Neural cell (in vitro differentiated cells): ENCODE data around the gene TCEAL4. TPM values are rescaled to one million over a fixed set of nuclear protein-coding genes. Genes with fewer than 3 reads are reported as not detected.
A peak's percentile ranks its signal among the peaks of the same experiment; 100 is the strongest.

Experiments
- H2AFZ ChIP-seq: fragments of 200-600, 300-800 bp; sonication (generic), shearing (Covaris generic); 2 replicates; pipeline ENCODE4 v1.6.0; 2014; ENCODE audit warnings: low read depth, mild to moderate bottlenecking, antibody characterized with exemption, low read length, moderate library complexity
- H3F3A ChIP-seq: fragments of 200-600 bp; shearing (Covaris generic); 2 replicates; pipeline ENCODE4 v1.6.1; 2016; ENCODE audit warnings: mild to moderate bottlenecking, moderate library complexity, mixed read lengths, antibody characterized with exemption, low read length; ENCODE audit not compliant: insufficient read depth, poor library complexity, severe bottlenecking
- H3K27ac ChIP-seq: fragments of 200-600, 300-800 bp; sonication (generic), shearing (Covaris generic); 2 replicates; pipeline ENCODE4 v1.5.1; 2014; ENCODE audit warnings: mild to moderate bottlenecking, low read length, moderate library complexity
- H3K27me3 ChIP-seq: fragments of 300-800, 200-600 bp; sonication (generic), shearing (Covaris generic); 2 replicates; pipeline ENCODE4 v1.6.0; 2014; ENCODE audit warnings: mild to moderate bottlenecking, low read depth, low read length, moderate library complexity; ENCODE audit not compliant: insufficient read depth
- H3K36me3 ChIP-seq: fragments of 300-800, 200-600 bp; sonication (generic), shearing (Covaris generic); 2 replicates; pipeline ENCODE4 v1.5.1; 2014; ENCODE audit warnings: mild to moderate bottlenecking, antibody characterized with exemption, low read length, moderate library complexity; ENCODE audit not compliant: insufficient read depth
- H3K4me2 ChIP-seq: fragments of 300-800, 200-600 bp; sonication (generic), shearing (Covaris generic); 2 replicates; pipeline ENCODE4 v1.6.0; 2014; ENCODE audit warnings: mild to moderate bottlenecking, low read length
- H3K4me3 ChIP-seq: fragments of 300-800, 200-600 bp; sonication (generic), shearing (Covaris generic); 2 replicates; pipeline ENCODE4 v1.5.1; 2014; ENCODE audit warnings: mild to moderate bottlenecking, low read length, moderate library complexity
- H3K79me2 ChIP-seq: fragments of 200-600 bp; shearing (Covaris generic); replicated peaks from 2 replicates; pipeline ENCODE4 v1.6.0; 2014; ENCODE audit warnings: mild to moderate bottlenecking, low read length, moderate library complexity; ENCODE audit not compliant: insufficient read depth
- H3K9ac ChIP-seq: fragments of 300-800, 200-600 bp; sonication (generic), shearing (Covaris generic); 2 replicates; pipeline ENCODE4 v1.6.1; 2016; ENCODE audit warnings: mild to moderate bottlenecking, low read length, mixed read lengths
- H3K9me2 ChIP-seq: fragments of 200-600 bp; shearing (Covaris generic); 2 replicates; pipeline ENCODE4 v1.6.1; 2016; ENCODE audit warnings: mild to moderate bottlenecking, low read length, mixed read lengths; ENCODE audit not compliant: insufficient read depth
- H3K9me3 ChIP-seq: fragments of 200-600, 300-800 bp; sonication (generic), shearing (Covaris generic); 2 replicates; pipeline ENCODE4 v1.6.1; 2016; ENCODE audit warnings: mild to moderate bottlenecking, mixed run types, low read length, moderate library complexity, mixed read lengths
- H4K20me1 ChIP-seq: fragments of 200-600 bp; shearing (Covaris generic); 2 replicates; pipeline ENCODE4 v1.6.1; 2016; ENCODE audit warnings: mild to moderate bottlenecking, mixed run types; ENCODE audit not compliant: insufficient read depth
- CTCF ChIP-seq: fragments of 450-650 bp; IDR thresholded peaks from 2 replicates; pipeline ENCODE4 v1.5.1; 2014; ENCODE audit warnings: antibody characterized with exemption, mild to moderate bottlenecking, moderate library complexity; ENCODE audit not compliant: poor library complexity, severe bottlenecking
- EP300 ChIP-seq: fragments of 450-650 bp; conservative IDR thresholded peaks from 2 replicates; pipeline ENCODE4 v1.6.1; 2014; ENCODE audit warnings: antibody characterized with exemption, mild to moderate bottlenecking, moderate library complexity; ENCODE audit not compliant: poor library complexity, severe bottlenecking
- EZH2 ChIP-seq: fragments of 200-600, 300-800 bp; shearing (Covaris generic), sonication (generic); IDR thresholded peaks from 2 replicates; pipeline ENCODE4 v1.6.1; 2014; ENCODE audit warnings: antibody characterized with exemption, low read length, borderline replicate concordance, mild to moderate bottlenecking; ENCODE audit not compliant: insufficient read depth, poor library complexity, severe bottlenecking
- MXI1 ChIP-seq: fragments of 450-650 bp; conservative IDR thresholded peaks from 2 replicates; pipeline ENCODE4 v1.6.1; 2014; ENCODE audit warnings: antibody characterized with exemption, mild to moderate bottlenecking; ENCODE audit not compliant: poor library complexity, severe bottlenecking
- POLR2AphosphoS5 ChIP-seq: IDR thresholded peaks from 2 replicates; pipeline ENCODE4 v1.6.1; 2012
- RAD21 ChIP-seq: fragments of 450-650 bp; conservative IDR thresholded peaks from 2 replicates; pipeline ENCODE4 v1.6.1; 2014; ENCODE audit warnings: antibody characterized with exemption, mild to moderate bottlenecking, moderate library complexity
- REST ChIP-seq: IDR thresholded peaks from 2 replicates; pipeline ENCODE4 v1.6.1; 2012; ENCODE audit warnings: borderline replicate concordance
- SMC3 ChIP-seq: fragments of 450-650 bp; conservative IDR thresholded peaks from 2 replicates; pipeline ENCODE4 v1.6.1; 2014; ENCODE audit warnings: antibody characterized with exemption, mild to moderate bottlenecking, moderate library complexity; ENCODE audit not compliant: poor library complexity
- TAF1 ChIP-seq: IDR thresholded peaks from 2 replicates; pipeline ENCODE4 v1.6.1; 2012; ENCODE audit warnings: low read depth
- polyA plus RNA-seq: library from polyadenylated mRNA; depleted of rRNA; stranded (reverse); fragments of >200 nt; gene quantifications from 2 replicates; pipeline ENCODE4 v1.2.3, GENCODE V29; 2014

TCEAL4 gene
- polyA plus RNA-seq, 1 donor from 2014 or later, result 130 TPM

GRCh38 chrX:103628386-103629317 is 43.3 kb downstream of the TCEAL4 start, which contains the start of gene TCEAL1:
Gene TCEAL1 (plus strand): TSS chrX:103628975. CDS start chrX:103629917, 942 bp downstream.
- H3K9me2 ChIP-seq, result no peaks in the 10 kb centered on the region
- peaks cover 6% of the 10 kb centered on the region for H3K79me2 ChIP-seq
- H3K4me3 ChIP-seq, result peak within 1 kb of the TSS; percentile 76
- H3F3A ChIP-seq, result no peaks in the 10 kb centered on the region
- H3K9me3 ChIP-seq, result no peaks in the 10 kb centered on the region
- peak; percentile 69 for TF ChIP-seq TAF1
- TF ChIP-seq CTCF, result no peak
- TF ChIP-seq EP300, result no peak
- TF ChIP-seq POLR2AphosphoS5, result peak; percentile 77
- peak; percentile 7 for TF ChIP-seq RAD21
- TF ChIP-seq MXI1, result no peak
- no peak for TF ChIP-seq EZH2
- no peak for TF ChIP-seq SMC3
- no peak for TF ChIP-seq REST
- no peaks in the 10 kb centered on the region for H4K20me1 ChIP-seq
- peak within 1 kb of the TSS; percentile 92 for H3K9ac ChIP-seq
- H3K27ac ChIP-seq, result peak within 1 kb of the TSS; percentile 96
- H2AFZ ChIP-seq, result peak within 1 kb of the TSS; percentile 56
- H3K36me3 ChIP-seq, result no peaks in the 10 kb centered on the region
- H3K4me2 ChIP-seq, result peak within 1 kb of the TSS; percentile 76
- no peaks in the 10 kb centered on the region for H3K27me3 ChIP-seq

GRCh38 chrX:103629318-103630170 is 44.2 kb downstream of the TCEAL4 start:
- no peaks in the 10 kb centered on the region for H4K20me1 ChIP-seq
- no peaks in the 10 kb centered on the region for H3K9me3 ChIP-seq
- peaks cover 6% of the 10 kb centered on the region for H3K79me2 ChIP-seq
- no peaks in the 10 kb centered on the region for H3K27me3 ChIP-seq
- H3K27ac ChIP-seq, result peak overlapping the region; percentile 96
- H3K4me3 ChIP-seq, result peak overlapping the region; percentile 76
- H3K9me2 ChIP-seq, result no peaks in the 10 kb centered on the region
- no peaks in the 10 kb centered on the region for H3K36me3 ChIP-seq
- peak; percentile 64 for TF ChIP-seq SMC3
- no peak for TF ChIP-seq EZH2
- peak; percentile 80 for TF ChIP-seq REST
- no peak for TF ChIP-seq TAF1
- TF ChIP-seq EP300, result no peak
- peak; percentile 49 for TF ChIP-seq RAD21
- peak; percentile 83 for TF ChIP-seq CTCF
- TF ChIP-seq POLR2AphosphoS5, result peak; percentile 65
- peak; percentile 52 for TF ChIP-seq MXI1
- H3K4me2 ChIP-seq, result peak overlapping the region; percentile 59
- peak overlapping the region; percentile 92 for H3K9ac ChIP-seq
- no peaks in the 10 kb centered on the region for H3F3A ChIP-seq
- H2AFZ ChIP-seq, result peak overlapping the region; percentile 56
